GM19467 (cell line): ENCODE measurements around the gene TMEM86A.
"Not testable (repeated sequence)": the region's sequence is repeated elsewhere in the genome, so short reads cannot be mapped to it uniquely, and the experiment has no call there.

ENCODE experiments used
- ATAC-seq: cut with Tn5 transposase; IDR thresholded peaks from one replicate; pipeline ENCODE4 v1.9.1; 2021; ENCODE audit warnings: mild to moderate bottlenecking, moderate library complexity; ENCODE audit not compliant: unreplicated experiment

TMEM86A gene, protein sequence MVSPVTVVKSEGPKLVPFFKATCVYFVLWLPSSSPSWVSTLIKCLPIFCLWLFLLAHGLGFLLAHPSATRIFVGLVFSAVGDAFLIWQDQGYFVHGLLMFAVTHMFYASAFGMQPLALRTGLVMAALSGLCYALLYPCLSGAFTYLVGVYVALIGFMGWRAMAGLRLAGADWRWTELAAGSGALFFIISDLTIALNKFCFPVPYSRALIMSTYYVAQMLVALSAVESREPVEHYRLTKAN

DNA sequence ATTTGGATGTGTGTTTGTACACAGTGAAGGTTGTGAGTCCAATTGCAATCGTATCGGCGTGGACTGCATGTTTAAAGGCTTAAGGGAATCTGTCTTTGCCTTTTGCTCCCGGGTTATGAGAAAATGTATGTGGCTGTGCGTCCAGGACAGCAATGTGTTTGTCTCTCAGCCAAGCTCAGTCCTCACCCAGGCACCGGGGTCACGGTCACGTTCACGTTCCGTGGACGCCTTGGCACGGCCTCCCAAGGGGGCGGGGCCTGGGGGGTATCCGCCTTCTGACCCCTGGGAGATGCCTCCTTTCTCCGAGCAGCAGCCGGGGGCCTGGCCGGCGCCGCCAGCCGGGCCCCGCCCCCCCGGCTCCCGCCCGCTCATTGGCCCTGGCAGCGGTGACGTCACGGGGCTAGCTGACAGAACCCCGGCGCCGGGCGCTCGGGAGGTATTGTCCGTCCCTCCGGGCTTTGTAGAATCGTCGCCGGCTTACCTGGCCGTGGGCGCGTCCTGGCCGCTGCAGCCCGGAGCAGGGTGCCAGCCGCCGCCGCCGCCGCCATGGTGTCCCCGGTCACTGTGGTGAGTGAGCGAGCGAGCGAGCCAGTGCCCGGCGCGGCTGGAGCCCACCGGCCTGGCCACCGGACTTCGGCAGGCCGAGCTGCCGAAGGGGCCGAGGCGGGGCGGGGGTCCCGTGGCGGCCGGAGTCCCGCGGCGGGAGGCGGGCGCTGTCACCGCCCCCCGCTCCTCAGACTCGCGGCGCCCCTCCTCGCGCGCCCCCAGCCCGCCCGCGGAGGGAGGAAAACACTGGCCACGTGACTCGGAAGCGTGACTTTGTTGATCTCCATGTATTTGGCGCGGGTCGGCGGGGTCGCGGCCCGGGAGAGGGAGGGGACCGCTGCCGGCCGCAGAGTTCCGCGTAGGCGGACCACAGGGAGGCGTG is at the start of gene TMEM86A:
TMEM86A (plus strand) TSS at position 439 of the 928 bp plus-strand sequence; CDS start at position 547, 108 bp downstream.
- ATAC-seq = peak; percentile 89

DNA sequence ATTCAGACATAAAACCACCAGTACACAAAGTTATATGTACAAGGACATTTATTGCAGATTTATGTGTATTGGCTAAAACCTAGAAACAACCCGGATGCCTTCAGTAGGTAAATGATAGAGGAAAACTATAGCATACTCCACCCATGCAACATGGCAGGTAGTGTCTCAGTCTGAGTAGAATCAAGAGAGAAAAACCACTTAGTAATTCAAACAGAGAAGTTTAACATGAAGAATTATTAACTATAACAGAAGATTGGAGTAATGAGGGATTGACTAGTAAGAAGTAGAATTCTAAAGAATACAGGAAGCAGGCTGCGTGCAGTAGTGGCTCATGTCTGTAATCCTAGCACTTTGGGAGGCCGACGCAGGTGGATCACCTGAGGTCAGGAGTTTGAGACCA is 48.2 kb upstream of the TMEM86A start:
- ATAC-seq = peak; percentile 58

DNA sequence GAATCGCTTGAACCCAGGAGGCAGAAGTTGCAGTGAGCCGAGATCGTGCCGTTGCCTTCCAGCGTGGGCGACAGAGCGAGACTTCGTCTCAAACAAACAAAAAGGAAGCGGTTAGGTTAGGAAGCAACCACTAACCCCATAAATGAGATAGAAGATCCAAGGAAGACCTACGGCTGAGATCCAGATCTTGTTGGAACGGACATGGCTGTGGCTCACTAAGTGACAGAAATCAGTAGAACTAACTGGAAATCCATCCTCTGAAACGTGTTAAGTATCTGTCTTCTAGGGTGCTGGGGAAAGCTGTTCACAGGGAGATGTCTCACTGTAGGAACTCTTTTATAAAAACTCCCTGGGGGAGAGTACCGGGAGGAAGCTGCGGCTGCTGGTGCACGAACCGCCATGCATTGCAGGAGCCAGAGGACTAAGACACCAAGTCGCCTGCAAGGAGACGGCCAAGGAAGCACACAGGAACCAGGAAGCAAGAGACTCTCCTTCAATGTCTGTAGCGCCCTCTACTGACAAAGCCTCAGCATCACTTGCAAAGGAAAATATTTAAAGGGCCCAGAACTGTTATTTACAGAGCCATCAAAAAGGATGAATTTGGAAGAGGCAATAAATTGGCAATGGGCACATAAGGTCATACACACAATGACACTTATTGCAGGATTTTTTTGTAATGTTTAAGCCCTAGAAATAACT is 47.6 kb upstream of the TMEM86A start:
- peak; percentile 75 for ATAC-seq

DNA sequence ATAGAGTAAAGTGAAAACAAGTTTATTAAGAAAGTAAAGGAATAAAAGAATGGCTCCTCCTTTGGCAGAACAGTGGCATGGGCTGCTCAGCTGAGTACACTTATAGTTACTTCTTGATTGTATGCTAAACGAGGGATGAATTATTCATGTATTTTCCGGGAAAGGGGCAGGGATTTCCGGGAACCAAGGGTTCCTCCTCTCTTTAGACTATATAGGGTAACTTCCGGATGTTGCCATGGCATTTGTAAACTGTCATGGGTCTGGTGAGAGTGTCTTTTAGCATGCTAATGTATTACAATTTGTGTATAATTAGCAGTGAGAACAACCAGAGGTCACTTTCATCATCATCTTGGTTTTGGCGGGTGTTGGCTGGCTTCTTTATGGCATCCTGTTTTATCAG is 40.9 kb upstream of the TMEM86A start:
- ATAC-seq = no peak

DNA sequence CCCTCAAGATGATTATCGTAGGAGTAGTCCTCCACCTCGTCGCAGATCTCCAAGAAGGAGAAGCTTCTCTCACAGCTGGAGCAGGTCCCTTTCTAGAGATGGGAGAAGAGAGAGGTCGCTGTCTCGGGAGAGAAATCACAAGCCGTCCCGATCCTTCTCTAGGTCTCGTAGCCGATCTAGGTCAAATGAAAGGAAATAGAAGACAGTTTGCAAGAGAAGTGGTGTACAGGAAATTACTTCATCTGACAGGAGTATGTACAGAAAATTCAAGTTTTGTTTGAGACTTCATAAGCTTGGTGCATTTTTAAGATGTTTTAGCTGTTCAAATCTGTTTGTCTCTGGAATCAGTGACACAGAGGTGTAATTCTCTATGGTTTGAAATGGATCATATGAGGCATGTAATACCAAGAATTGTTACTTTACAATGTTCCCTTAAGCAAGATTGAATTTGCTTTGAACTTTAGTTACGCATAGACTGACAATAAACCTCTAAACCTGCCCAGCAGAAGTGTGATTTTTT is 33.2 kb upstream of the TMEM86A start:
- not testable (repeated sequence) for ATAC-seq

DNA sequence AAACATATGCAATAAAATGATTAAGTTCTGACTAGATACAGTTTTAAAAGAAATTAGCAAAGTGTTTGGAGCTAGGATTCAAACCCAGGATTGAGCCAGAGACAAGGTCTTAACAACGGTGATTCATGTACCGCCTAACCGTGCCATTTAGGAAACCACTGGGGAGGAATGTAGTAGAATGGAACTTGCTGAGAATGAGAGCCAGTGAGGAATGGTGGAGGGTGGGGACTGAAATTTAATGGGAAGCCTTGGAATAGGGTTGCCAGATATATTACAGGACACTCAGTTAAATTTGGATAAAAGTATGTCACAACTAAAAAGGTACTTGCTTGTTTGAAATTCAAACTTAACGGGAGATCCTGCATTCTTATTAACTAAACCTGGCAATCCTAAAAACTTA is 30.4 kb upstream of the TMEM86A start:
- ATAC-seq = no peak

DNA sequence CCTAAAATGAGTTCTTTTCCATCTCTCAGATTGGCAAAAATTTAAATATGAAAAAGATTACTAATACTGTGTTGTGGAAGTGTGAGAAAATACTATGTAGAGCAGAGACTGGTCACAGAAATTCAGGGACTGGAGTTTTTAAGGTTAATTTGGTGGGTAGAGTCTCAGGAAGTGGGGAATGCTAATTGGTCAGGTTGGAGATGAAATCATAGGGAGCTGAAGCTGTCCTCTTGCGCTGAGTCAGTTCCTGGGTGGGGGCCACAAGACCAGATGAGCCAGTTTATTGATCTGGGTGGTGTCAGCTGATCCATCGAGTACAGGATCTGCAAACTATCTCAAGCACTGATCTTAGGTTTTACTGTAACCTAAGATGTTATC is 29.4 kb upstream of the TMEM86A start:
- ATAC-seq = no peak

DNA sequence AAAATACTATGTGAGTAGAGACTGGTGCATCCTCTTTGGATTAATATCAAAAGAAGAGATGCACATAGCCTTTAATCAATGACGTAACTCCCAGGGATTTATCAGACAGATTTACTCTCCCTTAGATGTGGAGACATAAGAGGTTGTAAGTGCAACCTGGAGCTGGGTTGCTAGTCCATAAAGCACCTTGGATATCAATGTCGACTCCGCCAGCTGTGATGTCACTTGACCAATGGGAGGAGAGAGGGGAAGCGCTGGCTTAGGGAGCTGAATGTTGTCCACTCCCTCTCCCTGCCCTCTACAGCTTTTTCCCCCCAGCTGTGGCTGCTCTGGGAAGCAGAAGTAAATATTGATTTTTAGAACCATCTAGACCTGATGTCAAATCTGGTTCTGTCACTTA is 28.9 kb upstream of the TMEM86A start:
- ATAC-seq = no peak

DNA sequence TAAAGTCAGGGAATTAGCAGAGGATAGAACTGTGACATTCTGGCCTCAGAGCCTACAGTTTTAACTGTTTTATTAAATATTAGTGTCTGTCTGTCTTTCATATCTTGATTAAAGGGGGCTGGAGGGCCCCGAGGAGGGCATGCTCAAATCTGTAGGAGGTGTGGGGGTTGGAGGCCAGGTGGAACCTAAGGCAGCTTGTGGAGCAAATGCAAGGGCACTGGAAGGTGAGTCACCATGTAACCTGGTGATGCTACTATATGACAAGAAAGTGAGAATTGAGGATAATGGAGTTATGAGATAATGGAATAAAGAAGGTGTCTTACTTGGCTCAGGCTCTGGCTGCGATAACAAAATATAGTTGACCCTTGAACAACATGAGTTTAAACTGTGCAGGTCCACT is 27.3 kb upstream of the TMEM86A start:
- ATAC-seq = no peak

DNA sequence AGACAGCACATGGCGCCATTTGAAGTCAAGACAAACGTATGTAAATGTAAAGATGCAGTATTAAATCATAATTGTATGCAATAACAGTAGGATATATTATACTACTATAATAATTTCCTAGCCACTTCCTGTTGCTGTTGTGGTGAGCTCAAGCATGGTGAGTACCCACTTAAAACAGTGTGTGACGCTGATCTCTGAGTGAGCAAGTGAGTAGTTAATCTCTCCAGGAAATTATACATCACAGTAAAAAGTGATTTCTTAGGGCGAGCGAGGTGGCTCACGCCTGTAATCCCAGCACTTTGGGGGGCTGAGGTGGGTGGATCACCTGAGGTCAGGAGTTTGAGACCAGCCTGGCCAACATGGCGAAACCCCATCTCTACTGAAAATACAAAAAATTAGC is 26.4 kb upstream of the TMEM86A start:
- ATAC-seq = not testable (repeated sequence)

DNA sequence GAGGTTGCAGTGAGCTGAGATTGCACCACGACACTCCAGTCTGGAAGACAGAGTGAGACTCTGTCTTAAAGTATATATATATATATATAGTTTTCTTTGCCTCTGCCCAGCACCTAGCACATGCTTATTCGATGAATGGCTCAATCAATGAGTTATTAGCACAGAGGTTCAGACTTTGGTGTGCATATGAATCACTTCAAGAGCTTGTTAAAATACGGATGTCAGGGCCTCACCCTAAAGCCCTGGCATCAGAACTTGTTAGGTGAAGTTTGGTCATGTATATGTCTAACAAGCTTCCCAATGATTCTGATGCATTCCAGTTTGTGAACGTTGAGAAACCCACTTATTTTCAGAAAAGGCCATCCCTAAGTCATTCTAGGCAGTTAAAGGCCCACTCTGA is 21.8 kb upstream of the TMEM86A start:
- no peak for ATAC-seq

DNA sequence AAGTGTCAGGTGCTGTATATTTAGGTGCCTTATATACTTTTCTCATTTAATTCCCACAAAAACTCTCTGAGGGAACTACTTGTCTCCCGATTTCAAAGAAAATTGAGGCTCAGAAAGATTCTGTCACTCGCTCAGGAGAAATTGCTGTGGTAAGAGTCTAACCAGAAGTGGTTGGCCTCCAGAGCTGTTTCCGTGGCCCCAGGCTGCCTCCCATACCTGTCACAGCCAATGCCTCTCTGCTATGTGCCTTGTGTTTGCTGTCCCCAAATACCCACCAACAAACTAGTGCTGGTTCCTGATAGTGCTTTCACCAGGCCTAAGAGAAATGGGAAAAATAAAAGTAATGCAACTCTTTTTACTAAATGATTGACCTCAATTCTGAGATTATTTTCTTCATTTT is 21.0 kb upstream of the TMEM86A start:
- no peak for ATAC-seq

DNA sequence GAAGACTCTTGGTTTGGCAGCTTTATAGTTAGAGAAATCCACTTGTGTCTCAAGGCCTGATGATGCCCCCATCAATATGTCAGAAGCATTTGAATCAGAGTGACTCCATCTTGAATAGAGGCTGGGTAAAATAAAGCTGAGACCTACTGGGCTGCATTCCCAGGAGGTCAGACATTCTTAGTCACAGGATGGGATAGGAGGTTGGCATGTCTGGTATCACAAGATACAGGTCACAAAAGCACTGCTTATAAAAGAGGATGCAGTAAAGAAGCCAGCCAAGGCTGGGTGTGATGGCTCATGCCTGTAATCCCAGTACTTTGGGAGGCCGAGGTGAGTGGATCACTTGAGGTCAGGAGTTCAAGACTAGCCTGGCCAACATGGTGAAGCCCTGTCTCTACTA is 16.6 kb upstream of the TMEM86A start:
- ATAC-seq = not testable (repeated sequence)

DNA sequence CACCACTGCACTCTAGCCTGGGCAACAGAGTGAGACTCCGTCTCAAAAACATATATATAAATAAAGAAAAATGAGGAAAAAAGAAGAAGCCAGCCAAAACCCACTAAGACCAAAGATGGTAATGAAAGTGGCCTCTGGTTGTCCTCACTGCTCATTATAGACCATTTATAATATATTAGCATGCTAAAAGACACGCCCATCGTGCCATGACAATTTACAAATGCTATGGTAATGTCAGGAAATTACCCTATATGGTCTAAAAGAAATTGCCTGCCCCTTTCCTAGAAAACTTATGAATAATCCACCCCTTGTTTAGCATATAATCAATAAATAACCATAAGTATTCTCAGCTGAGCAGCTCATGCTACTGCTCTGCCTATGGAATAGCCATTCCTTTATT is 16.1 kb upstream of the TMEM86A start:
- no peak for ATAC-seq

DNA sequence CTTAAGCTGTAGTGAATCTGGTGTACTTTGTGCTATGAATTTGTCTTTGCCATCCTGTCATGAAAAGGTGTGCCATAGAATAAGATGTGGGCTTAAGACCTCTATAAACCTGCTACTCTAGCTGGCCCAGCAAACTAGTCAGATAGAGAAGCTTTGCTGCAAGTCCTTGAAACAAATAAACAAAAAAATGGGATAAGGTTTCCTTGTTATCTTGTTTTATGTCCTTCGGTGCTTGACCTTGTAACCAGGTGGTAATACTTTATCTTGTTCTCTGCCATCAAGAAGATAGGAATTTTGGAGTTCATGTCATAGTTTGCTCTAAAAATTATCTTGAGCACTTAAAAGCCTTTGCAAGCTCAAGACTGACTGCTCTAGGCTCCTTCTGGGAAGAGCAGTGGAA is 14.3 kb upstream of the TMEM86A start:
- ATAC-seq = no peak

DNA sequence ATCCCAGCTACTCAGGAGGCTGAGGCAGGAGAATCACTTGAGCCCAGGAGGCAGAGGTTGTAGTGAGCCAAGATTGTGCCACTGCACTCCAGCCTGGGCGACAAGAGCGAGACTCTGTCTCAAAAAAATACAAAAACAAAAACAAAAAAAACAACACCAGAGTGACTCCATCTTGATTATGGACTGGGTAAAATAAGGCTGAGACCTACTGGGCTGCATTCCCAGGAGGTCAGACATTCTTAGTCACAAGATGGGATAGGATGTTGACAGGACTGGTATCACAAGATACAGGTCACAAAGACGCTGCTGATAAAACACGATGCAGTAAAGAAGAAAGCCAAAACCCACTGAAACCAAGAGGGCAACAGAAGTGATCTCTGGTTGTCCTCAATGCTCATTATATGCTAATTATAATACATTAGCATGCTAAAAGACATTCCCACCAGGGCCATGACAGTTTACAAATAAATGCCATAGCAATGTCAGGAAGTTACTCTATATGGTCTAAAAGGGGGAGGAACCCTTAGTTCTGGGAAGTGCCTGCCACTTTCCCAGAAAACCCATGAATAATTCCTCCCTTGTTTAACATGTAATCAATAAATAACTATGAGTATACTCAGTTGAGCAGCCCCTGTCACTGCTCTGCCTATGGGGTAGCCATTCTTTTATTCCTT is 7.0 kb upstream of the TMEM86A start:
- not testable (repeated sequence) for ATAC-seq

DNA sequence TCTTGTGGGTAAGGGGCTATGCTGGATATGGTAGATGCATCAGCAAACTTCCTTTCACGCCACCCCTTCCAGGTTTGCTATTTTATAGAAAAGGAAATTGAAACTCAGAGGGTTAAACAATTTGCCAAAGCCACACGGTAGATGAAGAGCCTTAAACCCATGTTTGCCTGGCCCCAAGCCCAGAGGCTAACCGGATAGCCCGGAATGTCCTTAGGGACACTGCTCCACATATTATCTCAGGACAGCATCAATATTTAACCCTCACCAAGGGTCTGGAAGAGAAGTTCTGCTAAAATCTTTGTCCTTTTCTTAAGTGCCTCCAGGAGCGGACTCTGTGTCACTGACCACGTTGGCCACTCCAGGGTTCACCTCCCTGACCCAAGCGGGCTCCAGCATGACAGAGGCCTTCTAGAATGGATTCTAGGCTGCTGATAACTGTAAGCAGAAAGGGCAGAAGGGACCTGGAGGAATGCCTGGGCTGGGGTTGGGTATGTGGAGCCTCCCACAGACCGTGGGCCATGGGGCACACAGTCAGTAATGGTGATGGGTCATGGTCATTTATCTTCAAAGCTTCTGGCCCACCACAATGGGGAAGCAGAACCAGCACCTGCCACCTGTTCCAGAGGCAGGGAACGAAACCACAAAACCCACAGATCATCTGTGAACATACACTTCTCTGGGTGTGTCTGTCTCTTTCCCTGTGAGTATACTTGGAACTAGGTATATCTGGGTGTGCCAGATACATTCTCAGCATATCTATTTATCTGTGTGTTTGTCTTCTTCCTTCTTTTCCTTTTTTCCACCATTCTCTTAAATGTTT is 5.4 kb upstream of the TMEM86A start:
- ATAC-seq = no peak

DNA sequence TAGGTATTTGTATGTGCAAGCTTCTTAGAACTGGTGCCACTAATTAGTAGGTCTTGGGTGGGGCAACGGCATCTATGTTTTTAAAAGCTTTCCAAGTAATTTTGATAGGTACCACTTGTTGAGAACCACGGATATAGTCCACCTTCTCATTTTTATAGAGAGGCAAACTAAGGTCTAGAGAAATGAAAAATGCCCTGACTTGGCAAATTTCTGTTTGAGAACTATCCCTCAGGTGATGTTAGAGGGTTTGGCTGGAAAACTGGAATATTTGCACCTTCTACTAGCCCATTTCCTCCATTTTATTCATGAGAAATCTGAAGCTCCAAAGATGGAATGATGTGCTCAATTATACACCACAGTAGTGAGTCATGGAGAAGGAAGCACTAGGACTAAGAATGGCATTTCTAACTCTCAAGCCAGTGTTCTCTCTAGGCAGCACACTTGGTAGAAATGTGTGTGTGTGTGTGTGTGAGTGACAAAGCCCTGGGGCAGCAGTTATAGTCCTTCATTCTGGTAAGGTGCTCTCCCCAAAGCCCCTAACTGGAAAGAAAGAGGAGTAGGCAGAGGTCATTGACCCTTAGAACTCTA is 1.8 kb upstream of the TMEM86A start:
- no peak for ATAC-seq

DNA sequence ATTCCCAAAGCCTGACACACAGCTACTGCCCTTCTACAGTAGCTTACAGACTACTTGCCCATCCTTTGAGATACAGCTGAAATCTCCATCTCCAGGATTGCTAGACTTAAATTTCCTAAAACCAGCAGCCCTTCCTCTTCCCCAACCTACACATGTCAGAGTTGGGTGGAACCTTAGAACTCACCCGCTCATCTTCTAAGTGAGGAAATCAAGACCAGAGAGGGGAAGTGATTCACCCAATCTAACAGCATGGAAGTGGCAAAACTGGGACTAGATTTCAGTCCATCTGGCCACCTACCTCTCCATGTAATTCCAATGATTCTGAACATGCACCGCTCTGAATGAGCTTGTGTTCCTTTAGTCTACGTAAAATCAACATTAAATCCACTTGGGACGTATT is 1.0 kb upstream of the TMEM86A start:
- ATAC-seq = no peak

DNA sequence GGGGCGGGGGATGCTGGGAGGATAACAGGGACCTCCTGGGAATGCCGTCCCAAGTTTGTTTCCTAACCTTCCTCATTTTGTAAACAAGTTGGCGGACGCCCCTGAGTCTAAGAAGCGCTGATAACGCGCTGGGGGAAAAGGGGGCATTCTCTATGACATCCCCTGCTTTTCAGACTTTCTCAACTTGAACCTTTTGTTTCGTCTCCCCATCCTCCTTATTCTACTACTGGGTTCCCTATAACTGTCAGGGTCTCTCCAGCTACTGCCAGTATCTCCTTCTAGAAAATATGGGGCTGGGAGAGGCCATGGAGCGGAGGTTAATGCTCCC is 654 bp downstream of the TMEM86A start:
- no peak for ATAC-seq
